ENCODE results near the gene GBGT1.
"Not testable (repeated sequence)": the region's sequence is repeated elsewhere in the genome, so short reads cannot be mapped to it uniquely, and the experiment has no call there.

The GBGT1 gene

DNA sequence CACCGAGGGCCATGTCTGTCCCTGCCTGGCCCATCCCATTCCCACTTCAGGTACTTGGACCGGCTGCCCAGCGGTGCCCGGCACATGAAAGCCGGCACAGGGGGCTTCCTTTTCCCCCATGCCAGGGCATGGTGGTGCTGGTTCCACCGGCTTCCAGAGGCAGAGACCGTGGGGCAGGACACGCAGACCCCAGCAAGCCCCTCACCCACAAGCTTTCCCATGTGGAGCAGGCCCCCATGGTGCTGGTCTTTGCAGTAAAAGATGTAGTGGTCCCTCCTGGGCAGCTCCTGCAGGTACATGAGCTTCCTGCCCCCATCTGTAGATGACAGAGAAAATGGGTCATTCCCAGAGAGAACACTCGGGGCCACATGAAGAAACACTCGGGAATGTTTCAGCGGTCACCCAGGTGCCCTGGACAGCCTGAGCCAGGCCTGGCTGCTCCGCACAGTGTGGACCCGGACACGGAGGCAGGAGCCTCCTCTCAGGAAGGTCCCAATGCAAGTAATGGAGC lies 43.4 kb upstream of the GBGT1 start:
- TF ChIP-seq, protein P1, sequence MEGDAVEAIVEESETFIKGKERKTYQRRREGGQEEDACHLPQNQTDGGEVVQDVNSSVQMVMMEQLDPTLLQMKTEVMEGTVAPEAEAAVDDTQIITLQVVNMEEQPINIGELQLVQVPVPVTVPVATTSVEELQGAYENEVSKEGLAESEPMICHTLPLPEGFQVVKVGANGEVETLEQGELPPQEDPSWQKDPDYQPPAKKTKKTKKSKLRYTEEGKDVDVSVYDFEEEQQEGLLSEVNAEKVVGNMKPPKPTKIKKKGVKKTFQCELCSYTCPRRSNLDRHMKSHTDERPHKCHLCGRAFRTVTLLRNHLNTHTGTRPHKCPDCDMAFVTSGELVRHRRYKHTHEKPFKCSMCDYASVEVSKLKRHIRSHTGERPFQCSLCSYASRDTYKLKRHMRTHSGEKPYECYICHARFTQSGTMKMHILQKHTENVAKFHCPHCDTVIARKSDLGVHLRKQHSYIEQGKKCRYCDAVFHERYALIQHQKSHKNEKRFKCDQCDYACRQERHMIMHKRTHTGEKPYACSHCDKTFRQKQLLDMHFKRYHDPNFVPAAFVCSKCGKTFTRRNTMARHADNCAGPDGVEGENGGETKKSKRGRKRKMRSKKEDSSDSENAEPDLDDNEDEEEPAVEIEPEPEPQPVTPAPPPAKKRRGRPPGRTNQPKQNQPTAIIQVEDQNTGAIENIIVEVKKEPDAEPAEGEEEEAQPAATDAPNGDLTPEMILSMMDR (IDR thresholded peaks at IDR 0.05; ENCODE audit: low read depth, low read length), result no peak
- no peak for DNase-seq (ENCODE audit: low read depth in 2 of 2)
- H3K4me3 ChIP-seq (replicated peaks in 1 of 2; ENCODE audit: low read depth in 2 of 2, low read length in 2 of 2), result no peak overlapping the region

DNA sequence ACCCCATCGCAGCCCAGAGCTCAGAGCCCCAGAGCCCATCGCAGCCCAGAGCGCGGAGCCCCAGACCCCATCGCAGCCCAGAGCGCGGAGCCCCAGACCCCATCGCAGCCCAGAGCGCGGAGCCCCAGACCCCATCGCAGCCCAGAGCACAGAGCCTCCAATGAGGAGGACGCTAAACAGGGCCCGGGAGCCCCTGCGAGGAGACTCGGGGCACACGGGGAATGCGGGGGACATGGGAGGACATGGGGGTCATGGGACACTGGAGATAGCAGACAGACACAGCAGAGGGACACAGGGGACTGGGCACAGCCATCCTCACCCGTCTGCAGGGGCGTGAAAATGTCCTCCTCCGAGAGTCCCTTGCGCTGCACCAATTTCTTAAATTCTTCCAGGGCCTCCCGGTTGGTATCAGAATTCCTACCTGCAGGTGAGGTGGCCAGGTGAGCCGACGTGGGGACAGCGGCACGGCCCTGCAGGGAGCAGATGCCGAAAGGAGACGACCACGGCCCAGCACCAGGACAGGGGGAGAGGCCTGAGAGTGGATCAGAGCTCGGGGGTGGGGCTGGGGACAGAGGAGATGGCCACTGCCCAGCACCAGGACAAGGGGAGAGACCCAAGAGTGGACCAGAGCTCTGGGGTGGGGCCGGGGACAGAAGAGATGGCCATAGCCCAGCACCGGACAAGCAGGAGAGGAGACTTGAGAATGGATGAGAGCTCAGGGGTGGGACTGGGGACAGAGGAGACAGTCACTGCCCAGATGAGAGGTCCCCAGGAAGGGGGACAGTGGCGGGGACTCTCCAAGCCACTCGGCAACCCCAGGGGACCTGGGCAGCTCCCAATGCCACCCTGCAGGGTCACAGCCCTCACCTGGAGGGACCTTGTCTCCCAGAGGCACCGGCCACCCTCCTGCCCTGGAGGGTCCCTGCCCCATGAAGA lies 42.5 kb upstream of the GBGT1 start:
- TF ChIP-seq, protein P1 (IDR thresholded peaks at IDR 0.05; ENCODE audit: low read depth, low read length), result no peak
- no peak overlapping the region for H3K4me3 ChIP-seq (replicated peaks in 1 of 2; ENCODE audit: low read depth in 2 of 2, low read length in 2 of 2)
- DNase-seq (ENCODE audit: low read depth in 2 of 2), result no peak

DNA sequence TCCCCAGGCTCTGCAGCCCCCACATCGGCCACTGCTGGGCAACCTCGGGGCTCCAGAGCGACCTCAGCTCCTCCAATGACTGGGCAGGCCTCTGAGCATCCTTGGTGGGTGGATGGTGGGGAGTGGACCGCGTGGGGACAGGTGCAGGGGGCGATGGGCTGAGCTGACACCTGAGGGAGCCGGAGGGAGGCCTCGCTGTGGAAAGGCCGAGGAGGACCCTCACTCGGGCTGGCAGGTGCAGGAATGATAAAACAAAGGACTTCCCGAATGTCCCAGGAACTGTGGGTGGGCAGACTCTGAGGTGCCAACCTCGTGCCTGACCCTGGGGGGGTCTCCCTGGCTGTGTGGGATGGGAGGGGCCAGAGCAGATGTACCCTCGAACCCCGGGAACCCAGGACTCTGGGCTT lies 41.8 kb upstream of the GBGT1 start:
- H3K4me3 ChIP-seq (replicated peaks in 1 of 2; ENCODE audit: low read depth in 2 of 2, low read length in 2 of 2); DNase-seq (ENCODE audit: low read depth in 2 of 2): not testable (repeated sequence)

DNA sequence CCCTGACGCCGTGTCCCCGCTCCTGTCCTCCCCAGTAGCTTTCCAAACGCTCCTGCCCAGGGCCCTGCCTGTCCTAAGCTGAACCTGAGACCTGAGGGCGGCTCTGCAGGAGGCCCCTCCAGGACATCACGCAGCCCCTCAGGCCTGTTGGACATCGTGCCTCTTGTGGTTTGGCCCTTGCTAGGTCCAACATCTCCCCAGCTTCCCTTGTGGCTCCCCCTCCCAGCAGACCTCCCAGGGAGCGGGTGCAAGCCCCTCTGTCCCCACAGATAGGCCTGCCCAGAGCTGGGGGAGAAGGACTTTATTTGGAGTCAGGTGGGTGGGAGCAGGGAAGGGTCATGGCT lies 41.3 kb upstream of the GBGT1 start:
- TF ChIP-seq, protein P1 (IDR thresholded peaks at IDR 0.05; ENCODE audit: low read depth, low read length), result no peak
- DNase-seq (ENCODE audit: low read depth in 2 of 2), result no peak
- H3K4me3 ChIP-seq (replicated peaks in 1 of 2; ENCODE audit: low read depth in 2 of 2, low read length in 2 of 2), result no peak overlapping the region

DNA sequence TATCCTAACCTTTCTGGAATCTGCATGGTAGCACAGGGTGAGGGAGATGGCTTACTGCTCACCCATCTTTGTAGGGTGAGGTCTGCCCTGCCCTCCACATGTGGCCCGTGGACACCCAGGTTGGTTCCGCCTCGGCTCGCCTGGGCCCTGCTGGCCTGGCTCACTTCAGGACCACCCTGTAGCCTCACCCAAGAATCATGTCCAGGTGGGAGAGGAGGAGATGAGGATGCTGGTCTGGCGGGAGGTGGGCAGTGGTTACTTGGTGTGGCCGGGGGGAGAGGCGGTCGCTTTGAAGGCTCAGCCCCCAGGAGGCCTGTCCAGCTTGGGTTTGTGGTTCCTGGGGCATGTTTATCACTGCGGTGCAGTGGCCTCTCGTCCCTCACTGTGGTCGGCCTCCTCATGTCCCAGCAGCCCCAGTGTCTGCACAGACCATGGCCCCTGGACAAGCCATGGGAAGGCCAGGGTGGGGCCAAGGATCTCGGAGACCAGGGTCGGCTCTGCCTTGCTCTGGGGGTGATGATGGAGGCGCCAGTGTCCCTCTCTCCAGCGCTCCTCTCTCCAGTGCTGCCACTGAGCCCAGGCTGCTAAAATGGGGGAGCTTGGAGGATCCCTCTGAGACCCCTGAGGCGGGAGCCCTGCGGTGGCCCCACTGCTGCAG lies 40.8 kb upstream of the GBGT1 start:
- H3K4me3 ChIP-seq (replicated peaks in 1 of 2; ENCODE audit: low read depth in 2 of 2, low read length in 2 of 2), result no peak overlapping the region
- TF ChIP-seq, protein P1 (IDR thresholded peaks at IDR 0.05; ENCODE audit: low read depth, low read length), result no peak
- no peak for DNase-seq (ENCODE audit: low read depth in 2 of 2)

DNA sequence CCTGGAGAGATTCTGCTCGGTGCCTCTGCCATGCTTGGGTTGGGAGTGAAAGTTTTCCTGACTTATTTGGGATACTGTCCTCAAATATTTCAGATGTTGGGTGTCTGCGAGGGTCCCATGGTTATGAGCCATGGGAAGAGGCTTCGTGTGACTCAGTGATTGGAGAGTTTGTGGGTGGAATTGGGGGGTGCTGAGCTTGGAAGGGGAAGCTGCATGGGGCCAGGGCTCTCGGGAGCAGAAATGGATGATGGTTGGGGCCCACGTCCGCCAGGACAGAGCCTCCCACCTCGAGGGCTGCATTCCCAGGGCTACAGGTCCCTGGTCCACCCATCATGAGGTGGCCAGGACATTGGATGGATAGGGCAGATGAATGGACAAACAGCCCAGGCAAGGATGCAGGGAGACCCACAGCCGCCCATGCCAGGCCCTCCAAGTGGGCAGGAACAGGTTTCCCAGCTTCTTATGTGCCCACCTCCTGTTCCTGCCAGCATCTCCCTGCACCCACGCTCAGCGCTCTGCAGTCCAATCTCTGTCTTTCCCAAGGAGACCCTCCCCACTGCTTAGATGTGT lies 39.9 kb upstream of the GBGT1 start:
- no peak for DNase-seq (ENCODE audit: low read depth in 2 of 2)
- TF ChIP-seq, protein P1 (IDR thresholded peaks at IDR 0.05; ENCODE audit: low read depth, low read length), result no peak
- no peak overlapping the region for H3K4me3 ChIP-seq (replicated peaks in 1 of 2; ENCODE audit: low read depth in 2 of 2, low read length in 2 of 2)

Data from cardiac fibroblast (primary cell).